M059J (cell line): ENCODE results near the gene SLC25A15. TPM values are rescaled to one million over a fixed set of nuclear protein-coding genes. Genes with fewer than 3 reads are reported as not detected.
"Not testable (repeated sequence)": the region's sequence is repeated elsewhere in the genome, so short reads cannot be mapped to it uniquely, and the experiment has no call there.

Experiments used
- DNase-seq: peaks from one replicate; pipeline ENCODE4 v3.0.0-alpha.2; 2012; ENCODE audit warnings: low read depth
- total RNA-seq: library from RNA; depleted of rRNA; stranded (reverse); fragments of >200 nt; shearing (Covaris generic); gene quantifications from 2 replicates; pipeline ENCODE4 v1.2.3, GENCODE V29; 2014

The SLC25A15 gene
- total RNA-seq, 1 experiment from 2014 or later, result 12.2 TPM

GRCh38 chr13:40781717-40782116, 7.7 kb upstream of the SLC25A15 start:
- DNase-seq, result no peak

GRCh38 chr13:40782971-40783370, 6.4 kb upstream of the SLC25A15 start:
- DNase-seq, result not testable (repeated sequence)

- DNase-seq, result no peak
These were observed 4.9 kb upstream of the SLC25A15 start for GRCh38 chr13:40784540-40784939.

- peak; percentile 74 for DNase-seq
These were observed 2.8 kb upstream of the SLC25A15 start for GRCh38 chr13:40786568-40786996.

- DNase-seq, result peak; percentile 92
These were observed 2.3 kb upstream of the SLC25A15 start for GRCh38 chr13:40787062-40787461.

GRCh38 chr13:40788540-40789274, 704 bp upstream of the SLC25A15 start:
- not testable (repeated sequence) for DNase-seq

- no peak for DNase-seq
These were observed 774 bp downstream of the SLC25A15 start for GRCh38 chr13:40790154-40790616.

GRCh38 chr13:40792284-40793051, 3.1 kb downstream of the SLC25A15 start:
- DNase-seq, result no peak

GRCh38 chr13:40793339-40793738, 3.9 kb downstream of the SLC25A15 start:
- no peak for DNase-seq

- no peak for DNase-seq
These were observed 5.3 kb downstream of the SLC25A15 start for GRCh38 chr13:40794414-40795368.

GRCh38 chr13:40796649-40797048, 7.2 kb downstream of the SLC25A15 start:
- no peak for DNase-seq

GRCh38 chr13:40798380-40798779, 9.0 kb downstream of the SLC25A15 start:
- no peak for DNase-seq

- no peak for DNase-seq
These were observed 10.1 kb downstream of the SLC25A15 start for GRCh38 chr13:40799508-40799907.

- DNase-seq, result no peak
These were observed 11.1 kb downstream of the SLC25A15 start for GRCh38 chr13:40800559-40800958.

GRCh38 chr13:40801255-40802217, 12.1 kb downstream of the SLC25A15 start:
- no peak for DNase-seq

GRCh38 chr13:40803316-40803715, 13.9 kb downstream of the SLC25A15 start:
- no peak for DNase-seq

GRCh38 chr13:40806241-40806640, 16.8 kb downstream of the SLC25A15 start:
- no peak for DNase-seq

- DNase-seq, result no peak
These were observed 20.1 kb downstream of the SLC25A15 start for GRCh38 chr13:40809471-40809870.

- no peak for DNase-seq
These were observed 22.7 kb downstream of the SLC25A15 start for GRCh38 chr13:40812102-40812501.

GRCh38 chr13:40812724-40813445, 23.5 kb downstream of the SLC25A15 start:
- peak; percentile 73 for DNase-seq
